ENCODE measurements around the gene AP4M1. TPM values are rescaled to one million over a fixed set of nuclear protein-coding genes. Genes with fewer than 3 reads are reported as not detected.

AP4M1 gene
- total and polyA plus RNA-seq, 2 donors (not counting 1 experiment from before 2014, with no cell fraction given) = 17.2 to 19.6 TPM

DNA sequence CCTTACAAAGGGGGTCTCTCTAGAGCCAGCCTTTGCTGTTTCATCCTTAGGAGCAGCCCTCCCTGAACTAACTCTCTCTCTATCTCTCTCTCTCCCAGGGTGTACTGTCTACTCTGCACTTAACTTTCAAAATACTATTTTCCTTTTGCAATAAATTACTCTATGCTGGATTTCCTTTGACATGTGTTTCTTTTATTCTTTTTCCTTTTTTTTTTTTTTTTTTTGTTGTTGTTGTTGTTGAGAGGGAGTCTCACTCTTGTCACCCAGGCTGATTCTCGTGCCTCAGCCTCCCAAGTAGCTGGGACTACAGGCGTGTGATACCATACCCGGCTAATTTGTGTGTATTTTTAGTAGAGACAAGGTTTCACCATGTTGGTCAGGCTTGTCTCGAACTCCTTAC lies 18.5 kb upstream of the AP4M1 start:
- peaks cover 12% of the 10 kb centered on the region for H3K4me1 ChIP-seq (ENCODE audit: control insufficient read depth, extremely low read depth, insufficient read depth, low read length)
- H4K20me1 ChIP-seq (ENCODE audit: control insufficient read depth, extremely low read depth, insufficient read depth, low read length) = no peaks in the 10 kb centered on the region
- H3K4me2 ChIP-seq (ENCODE audit: extremely low read depth, insufficient read depth, low read length) = no peak overlapping the region
- TF ChIP-seq, protein P1, sequence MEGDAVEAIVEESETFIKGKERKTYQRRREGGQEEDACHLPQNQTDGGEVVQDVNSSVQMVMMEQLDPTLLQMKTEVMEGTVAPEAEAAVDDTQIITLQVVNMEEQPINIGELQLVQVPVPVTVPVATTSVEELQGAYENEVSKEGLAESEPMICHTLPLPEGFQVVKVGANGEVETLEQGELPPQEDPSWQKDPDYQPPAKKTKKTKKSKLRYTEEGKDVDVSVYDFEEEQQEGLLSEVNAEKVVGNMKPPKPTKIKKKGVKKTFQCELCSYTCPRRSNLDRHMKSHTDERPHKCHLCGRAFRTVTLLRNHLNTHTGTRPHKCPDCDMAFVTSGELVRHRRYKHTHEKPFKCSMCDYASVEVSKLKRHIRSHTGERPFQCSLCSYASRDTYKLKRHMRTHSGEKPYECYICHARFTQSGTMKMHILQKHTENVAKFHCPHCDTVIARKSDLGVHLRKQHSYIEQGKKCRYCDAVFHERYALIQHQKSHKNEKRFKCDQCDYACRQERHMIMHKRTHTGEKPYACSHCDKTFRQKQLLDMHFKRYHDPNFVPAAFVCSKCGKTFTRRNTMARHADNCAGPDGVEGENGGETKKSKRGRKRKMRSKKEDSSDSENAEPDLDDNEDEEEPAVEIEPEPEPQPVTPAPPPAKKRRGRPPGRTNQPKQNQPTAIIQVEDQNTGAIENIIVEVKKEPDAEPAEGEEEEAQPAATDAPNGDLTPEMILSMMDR (conservative IDR thresholded peaks at IDR 0.05 in 1 of 2, IDR thresholded peaks at IDR 0.05 in 1 of 2; ENCODE audit: low read depth in 1 of 2, low read length in 2 of 2) = no peak
- no peak for TF ChIP-seq EZH2 (IDR thresholded peaks at IDR 0.05; ENCODE audit: low read length, missing control alignments)
- peaks cover 3% of the 10 kb centered on the region for H3K36me3 ChIP-seq (ENCODE audit: control insufficient read depth, insufficient read depth, low read length)
- H3K9ac ChIP-seq (ENCODE audit: insufficient read depth, low read length) = no peak overlapping the region
- H2AFZ ChIP-seq (ENCODE audit: low read length) = no peak overlapping the region
- H3K79me2 ChIP-seq (ENCODE audit: control insufficient read depth, insufficient read depth, low read length) = peaks cover 33% of the 10 kb centered on the region
- no peaks in the 10 kb centered on the region for H3K27me3 ChIP-seq (ENCODE audit: control insufficient read depth, insufficient read depth, low read length)
- no peak overlapping the region for H3K27ac ChIP-seq (ENCODE audit: insufficient read depth, low read length)
- H3K9me3 ChIP-seq (ENCODE audit: control insufficient read depth, insufficient read depth, low read depth, low read length) = no peaks in the 10 kb centered on the region
- no peak for DNase-seq (ENCODE audit: low read depth in 2 of 2)
- H3K4me3 ChIP-seq (replicated peaks in 1 of 4; ENCODE audit: control extremely low read depth in 1 of 4, insufficient read depth in 1 of 4, low read depth in 3 of 4, low read length in 4 of 4) = no peak overlapping the region

DNA sequence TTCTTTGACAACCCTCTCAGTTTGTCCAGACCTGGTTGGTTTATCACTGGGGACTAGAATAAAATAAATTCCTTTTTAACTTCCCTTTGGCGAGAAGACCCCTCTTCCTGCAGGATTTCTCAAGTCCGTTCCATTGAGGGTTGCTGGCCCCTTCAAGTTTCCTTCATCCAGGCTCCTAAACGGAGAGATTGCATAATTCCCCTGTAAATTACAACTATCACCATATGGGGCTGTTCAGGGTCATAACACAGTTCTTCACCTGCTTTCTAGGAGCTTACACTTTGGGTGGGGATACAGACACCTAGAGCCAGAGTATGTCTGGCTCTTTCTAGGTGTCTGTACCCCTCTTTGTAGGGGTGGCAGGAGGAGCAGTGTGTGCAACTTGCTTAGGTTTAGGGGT lies 15.9 kb upstream of the AP4M1 start:
- H3K27me3 ChIP-seq (ENCODE audit: control insufficient read depth, insufficient read depth, low read length) = no peaks in the 10 kb centered on the region
- H2AFZ ChIP-seq (ENCODE audit: low read length) = no peak overlapping the region
- no peaks in the 10 kb centered on the region for H3K9me3 ChIP-seq (ENCODE audit: control insufficient read depth, insufficient read depth, low read depth, low read length)
- no peak overlapping the region for H3K9ac ChIP-seq (ENCODE audit: insufficient read depth, low read length)
- peaks cover 3% of the 10 kb centered on the region for H3K36me3 ChIP-seq (ENCODE audit: control insufficient read depth, insufficient read depth, low read length)
- H3K4me1 ChIP-seq (ENCODE audit: control insufficient read depth, extremely low read depth, insufficient read depth, low read length) = peaks cover 24% of the 10 kb centered on the region
- H4K20me1 ChIP-seq (ENCODE audit: control insufficient read depth, extremely low read depth, insufficient read depth, low read length) = no peaks in the 10 kb centered on the region
- H3K79me2 ChIP-seq (ENCODE audit: control insufficient read depth, insufficient read depth, low read length) = peaks cover 23% of the 10 kb centered on the region
- TF ChIP-seq, protein P1 (conservative IDR thresholded peaks at IDR 0.05 in 1 of 2, IDR thresholded peaks at IDR 0.05 in 1 of 2; ENCODE audit: low read depth in 1 of 2, low read length in 2 of 2) = no peak
- TF ChIP-seq EZH2 (IDR thresholded peaks at IDR 0.05; ENCODE audit: low read length, missing control alignments) = no peak
- H3K27ac ChIP-seq (ENCODE audit: insufficient read depth, low read length) = no peak overlapping the region
- H3K4me3 ChIP-seq (replicated peaks in 1 of 4; ENCODE audit: control extremely low read depth in 1 of 4, insufficient read depth in 1 of 4, low read depth in 3 of 4, low read length in 4 of 4) = no peak overlapping the region
- no peak for DNase-seq (ENCODE audit: low read depth in 2 of 2)
- no peak overlapping the region for H3K4me2 ChIP-seq (ENCODE audit: extremely low read depth, insufficient read depth, low read length)

DNA sequence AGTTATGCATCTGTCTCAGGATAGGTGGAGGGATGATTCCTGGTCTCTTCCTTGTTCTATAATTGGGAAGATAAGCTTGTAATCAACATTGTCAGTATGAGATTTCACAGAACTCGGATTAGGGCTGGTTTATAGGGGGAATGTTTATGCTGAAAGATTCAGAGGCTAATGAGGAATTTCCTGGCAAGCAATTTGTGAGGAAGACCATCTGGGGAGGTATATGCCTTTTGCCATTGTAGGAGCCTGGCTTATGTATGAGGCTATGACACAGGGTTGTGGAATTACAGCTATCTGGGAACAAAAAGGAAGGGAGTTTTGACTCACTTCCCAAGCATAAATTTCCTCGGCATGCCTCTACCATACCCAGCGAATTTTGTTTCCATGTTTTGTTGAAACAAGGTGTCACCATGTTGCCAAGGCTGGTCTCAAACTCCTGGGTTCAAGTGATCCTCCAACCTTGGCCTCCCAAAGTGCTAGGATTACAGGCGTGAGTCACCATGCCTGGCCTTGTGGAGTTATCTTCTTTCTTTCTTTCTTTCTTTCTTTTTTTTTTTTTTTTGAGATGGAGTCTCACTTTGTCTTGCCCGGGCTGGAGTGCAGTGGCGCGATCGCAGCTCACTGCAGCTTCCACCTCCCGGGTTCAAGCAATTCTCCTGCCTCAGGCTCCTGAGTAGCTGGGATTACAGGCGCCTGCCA lies 14.2 kb upstream of the AP4M1 start:
- no peak overlapping the region for H2AFZ ChIP-seq (ENCODE audit: low read length)
- peak overlapping the region; percentile 11 for H3K9ac ChIP-seq (ENCODE audit: insufficient read depth, low read length)
- H3K79me2 ChIP-seq (ENCODE audit: control insufficient read depth, insufficient read depth, low read length) = peaks cover 23% of the 10 kb centered on the region
- no peaks in the 10 kb centered on the region for H4K20me1 ChIP-seq (ENCODE audit: control insufficient read depth, extremely low read depth, insufficient read depth, low read length)
- no peaks in the 10 kb centered on the region for H3K9me3 ChIP-seq (ENCODE audit: control insufficient read depth, insufficient read depth, low read depth, low read length)
- H3K36me3 ChIP-seq (ENCODE audit: control insufficient read depth, insufficient read depth, low read length) = peaks cover 17% of the 10 kb centered on the region
- H3K4me2 ChIP-seq (ENCODE audit: extremely low read depth, insufficient read depth, low read length) = peak overlapping the region; percentile 72
- H3K4me3 ChIP-seq (replicated peaks in 1 of 4; ENCODE audit: control extremely low read depth in 1 of 4, insufficient read depth in 1 of 4, low read depth in 3 of 4, low read length in 4 of 4) = peak overlapping the region in 1 of 4 experiments; percentile 14
- H3K4me1 ChIP-seq (ENCODE audit: control insufficient read depth, extremely low read depth, insufficient read depth, low read length) = peaks cover 28% of the 10 kb centered on the region
- peak; percentile 95 to 98 for DNase-seq (ENCODE audit: low read depth in 2 of 2)
- H3K27me3 ChIP-seq (ENCODE audit: control insufficient read depth, insufficient read depth, low read length) = no peaks in the 10 kb centered on the region
- peak overlapping the region; percentile 91 for H3K27ac ChIP-seq (ENCODE audit: insufficient read depth, low read length)
- TF ChIP-seq, protein P1 (conservative IDR thresholded peaks at IDR 0.05 in 1 of 2, IDR thresholded peaks at IDR 0.05 in 1 of 2; ENCODE audit: low read depth in 1 of 2, low read length in 2 of 2) = no peak
- no peak for TF ChIP-seq EZH2 (IDR thresholded peaks at IDR 0.05; ENCODE audit: low read length, missing control alignments)

All from fibroblast of lung (primary cell).